ENCODE results near the gene PAIP2.

DNA sequence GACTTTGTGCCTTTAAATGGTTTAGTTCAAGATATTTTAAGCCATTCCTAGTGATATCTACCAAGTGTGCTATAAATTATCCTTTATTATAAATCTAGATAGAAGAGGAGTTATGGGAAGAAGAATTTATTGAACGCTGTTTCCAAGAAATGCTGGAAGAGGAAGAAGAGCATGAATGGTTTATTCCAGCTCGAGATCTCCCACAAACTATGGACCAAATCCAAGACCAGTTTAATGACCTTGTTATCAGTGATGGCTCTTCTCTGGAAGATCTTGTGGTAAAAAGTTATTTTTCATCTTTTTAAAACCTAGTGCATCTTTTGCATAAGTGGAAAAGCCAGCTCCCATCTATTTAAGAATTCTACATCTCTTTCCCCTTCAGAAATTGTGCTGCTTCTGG lies 22.8 kb downstream of the PAIP2 start:
- TF ChIP-seq, protein P1, sequence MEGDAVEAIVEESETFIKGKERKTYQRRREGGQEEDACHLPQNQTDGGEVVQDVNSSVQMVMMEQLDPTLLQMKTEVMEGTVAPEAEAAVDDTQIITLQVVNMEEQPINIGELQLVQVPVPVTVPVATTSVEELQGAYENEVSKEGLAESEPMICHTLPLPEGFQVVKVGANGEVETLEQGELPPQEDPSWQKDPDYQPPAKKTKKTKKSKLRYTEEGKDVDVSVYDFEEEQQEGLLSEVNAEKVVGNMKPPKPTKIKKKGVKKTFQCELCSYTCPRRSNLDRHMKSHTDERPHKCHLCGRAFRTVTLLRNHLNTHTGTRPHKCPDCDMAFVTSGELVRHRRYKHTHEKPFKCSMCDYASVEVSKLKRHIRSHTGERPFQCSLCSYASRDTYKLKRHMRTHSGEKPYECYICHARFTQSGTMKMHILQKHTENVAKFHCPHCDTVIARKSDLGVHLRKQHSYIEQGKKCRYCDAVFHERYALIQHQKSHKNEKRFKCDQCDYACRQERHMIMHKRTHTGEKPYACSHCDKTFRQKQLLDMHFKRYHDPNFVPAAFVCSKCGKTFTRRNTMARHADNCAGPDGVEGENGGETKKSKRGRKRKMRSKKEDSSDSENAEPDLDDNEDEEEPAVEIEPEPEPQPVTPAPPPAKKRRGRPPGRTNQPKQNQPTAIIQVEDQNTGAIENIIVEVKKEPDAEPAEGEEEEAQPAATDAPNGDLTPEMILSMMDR (IDR thresholded peaks at IDR 0.05): no peak
- no peak for TF ChIP-seq POLR2A (IDR thresholded peaks at IDR 0.05)

Data from testis (tissue), 2 donors.